Measurements from ENCODE around the gene PAPSS2.

PAPSS2 gene

GRCh38 chr10:87723500-87723899, 63.8 kb downstream of the PAPSS2 start:
- TF ChIP-seq SPI1 (IDR thresholded peaks at IDR 0.05; ENCODE audit: borderline replicate concordance, low read depth) (no peak), CTCF (IDR thresholded peaks at IDR 0.05; ENCODE audit: insufficient read depth, low read length) (no peak), POLR2AphosphoS5 (IDR thresholded peaks at IDR 0.05; ENCODE audit: low read depth) (no peak), GABPA (IDR thresholded peaks at IDR 0.05; ENCODE audit: low read depth) (no peak), REST (IDR thresholded peaks at IDR 0.05; ENCODE audit: insufficient replicate concordance, low read depth) (no peak)
- H3K27me3 ChIP-seq (ENCODE audit: insufficient read depth, poor library complexity, severe bottlenecking): no peaks in the 10 kb centered on the region
- no peak overlapping the region for H3K27ac ChIP-seq (replicated peaks)
- no peak overlapping the region for H3K4me3 ChIP-seq (replicated peaks; ENCODE audit: insufficient read depth, low read length)
- DNase-seq (ENCODE audit: low read depth in 1 of 2, low spot score in 1 of 2): no peak

- H3K27me3 ChIP-seq (ENCODE audit: insufficient read depth, poor library complexity, severe bottlenecking): no peaks in the 10 kb centered on the region
- TF ChIP-seq GABPA (IDR thresholded peaks at IDR 0.05; ENCODE audit: low read depth): no peak
- TF ChIP-seq POLR2AphosphoS5 (IDR thresholded peaks at IDR 0.05; ENCODE audit: low read depth): no peak
- no peak for TF ChIP-seq CTCF (IDR thresholded peaks at IDR 0.05; ENCODE audit: insufficient read depth, low read length)
- TF ChIP-seq REST (IDR thresholded peaks at IDR 0.05; ENCODE audit: insufficient replicate concordance, low read depth): no peak
- no peak for TF ChIP-seq SPI1 (IDR thresholded peaks at IDR 0.05; ENCODE audit: borderline replicate concordance, low read depth)
- H3K4me3 ChIP-seq (replicated peaks; ENCODE audit: insufficient read depth, low read length): no peak overlapping the region
- DNase-seq (ENCODE audit: low read depth in 1 of 2, low spot score in 1 of 2): no peak
- no peak overlapping the region for H3K27ac ChIP-seq (replicated peaks)
Observed at GRCh38 chr10:87724789-87725188, 65.1 kb downstream of the PAPSS2 start.

DNA sequence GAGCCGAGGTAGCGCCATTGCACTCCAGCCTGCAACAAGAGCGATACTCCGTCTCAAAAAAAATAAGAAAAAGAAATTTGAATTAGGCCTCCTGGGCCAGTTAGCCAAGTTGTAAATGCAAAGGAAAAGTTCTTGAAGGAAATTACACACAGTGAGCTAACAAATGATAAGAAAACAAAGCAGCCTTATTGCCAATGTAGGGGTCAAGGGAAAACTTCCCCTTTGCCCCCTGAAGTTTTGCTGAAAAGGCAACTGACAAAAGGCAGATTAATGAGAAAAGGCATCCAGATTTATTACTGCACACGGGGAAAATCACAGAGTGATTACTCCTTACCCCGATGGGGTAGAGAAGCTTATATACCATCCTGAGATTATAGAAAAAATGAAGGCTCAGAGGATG, 70.3 kb downstream of the PAPSS2 start:
- TF ChIP-seq GABPA (IDR thresholded peaks at IDR 0.05; ENCODE audit: low read depth) (no peak), POLR2AphosphoS5 (IDR thresholded peaks at IDR 0.05; ENCODE audit: low read depth) (no peak), CTCF (IDR thresholded peaks at IDR 0.05; ENCODE audit: insufficient read depth, low read length) (no peak), REST (IDR thresholded peaks at IDR 0.05; ENCODE audit: insufficient replicate concordance, low read depth) (no peak), SPI1 (IDR thresholded peaks at IDR 0.05; ENCODE audit: borderline replicate concordance, low read depth) (no peak)
- no peak for DNase-seq (ENCODE audit: low read depth in 1 of 2, low spot score in 1 of 2)
- Histone ChIP-seq H3K4me3 (replicated peaks; ENCODE audit: insufficient read depth, low read length) (no peak overlapping the region), H3K27me3 (ENCODE audit: insufficient read depth, poor library complexity, severe bottlenecking) (no peaks in the 10 kb centered on the region), H3K27ac (replicated peaks) (no peak overlapping the region)

Data from HL-60 (cell line).